ENCODE data around the gene PRDX1. TPM values are rescaled to one million over a fixed set of nuclear protein-coding genes. Genes with fewer than 3 reads are reported as not detected.
"Not testable (repeated sequence)": the region's sequence is repeated elsewhere in the genome, so short reads cannot be mapped to it uniquely, and the experiment has no call there.

The PRDX1 gene
- total and polyA plus RNA-seq, 2 of the 8 experiments (the other 6 are each of a cell fraction or from before 2014, with no cell fraction given) = 1,165 to 1,418 TPM

DNA sequence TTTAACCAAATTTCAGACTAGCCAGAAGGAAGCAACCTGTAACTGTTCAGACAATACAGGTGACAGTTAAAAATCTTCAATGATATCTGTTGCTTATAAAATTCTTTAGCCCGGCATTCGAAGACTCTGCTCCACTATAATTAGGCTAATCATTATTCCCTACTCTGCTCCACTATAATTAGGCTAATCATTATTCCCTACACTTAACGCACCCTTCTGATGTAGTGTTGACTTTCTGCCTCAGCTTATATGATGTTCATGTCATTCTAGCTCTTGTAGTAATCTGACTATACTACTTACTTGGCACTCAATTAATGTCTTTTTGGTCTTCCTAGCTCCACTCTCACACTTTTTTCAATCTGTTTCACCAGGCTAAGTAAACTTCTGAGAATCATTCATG lies 44.0 kb downstream of the PRDX1 start (continued):
- TF ChIP-seq POU5F1 (IDR thresholded peaks at IDR 0.05; ENCODE audit: low read depth, low read length) = no peak
- TF ChIP-seq KDM4A (IDR thresholded peaks at IDR 0.05; ENCODE audit: low read depth, low read length, severe bottlenecking) = no peak
- no peak for TF ChIP-seq SP1 (IDR thresholded peaks at IDR 0.05; ENCODE audit: low read depth, low read length)
- no peak for TF ChIP-seq SIN3A (conservative IDR thresholded peaks at IDR 0.05 in 1 of 2, IDR thresholded peaks at IDR 0.05 in 1 of 2; ENCODE audit: low read depth in 1 of 2, low read length in 2 of 2)
- no peak for TF ChIP-seq BRCA1 (IDR thresholded peaks at IDR 0.05; ENCODE audit: low read depth, low read length)
- no peak for TF ChIP-seq ZNF274 (IDR thresholded peaks at IDR 0.05; ENCODE audit: borderline replicate concordance, extremely low read depth, low read length)

DNA sequence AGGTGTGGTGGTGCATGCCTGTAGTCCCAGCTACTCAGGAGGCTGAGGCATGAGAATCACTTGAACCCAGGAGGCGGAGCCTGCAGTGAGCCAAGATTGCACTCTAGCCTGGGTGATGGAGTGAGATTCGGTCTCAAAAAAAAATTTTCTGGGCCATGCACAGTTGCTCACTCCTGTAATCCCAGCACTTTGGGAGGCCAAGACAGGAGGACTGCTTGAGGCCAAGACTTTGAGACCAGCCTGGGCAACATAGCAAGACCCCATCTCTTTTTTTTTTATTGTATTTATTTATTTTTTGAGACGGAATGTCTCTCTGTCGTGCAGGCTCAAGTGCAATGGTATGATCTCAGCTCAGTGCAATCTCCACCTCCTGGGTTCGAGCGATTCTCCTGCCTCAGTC lies 47.5 kb downstream of the PRDX1 start:
- not testable (repeated sequence) for H3K23ac ChIP-seq (ENCODE audit: insufficient read length); H2BK12ac ChIP-seq (ENCODE audit: low read depth, low read length); H3K79me1 ChIP-seq (ENCODE audit: low read depth, low read length); H3K56ac ChIP-seq (replicated peaks; ENCODE audit: insufficient read length, low read depth, low read length); H2AK5ac ChIP-seq (ENCODE audit: low read depth, low read length); H3K4me3 ChIP-seq (ENCODE audit: extremely low read depth in 1 of 4, insufficient read depth in 2 of 4, low read depth in 3 of 4, low read length in 4 of 4); H3K18ac ChIP-seq (ENCODE audit: extremely low read depth, low read length); H3K79me2 ChIP-seq (ENCODE audit: control insufficient read depth in 1 of 2, insufficient read depth in 2 of 2, low read length in 2 of 2); H3K36me3 ChIP-seq (ENCODE audit: control insufficient read depth in 2 of 4, insufficient read depth in 4 of 4, low read length in 3 of 4); H3K4ac ChIP-seq (replicated peaks; ENCODE audit: insufficient read length, low read depth, low read length); H3K4me2 ChIP-seq (ENCODE audit: insufficient read depth in 1 of 2, low read depth in 2 of 2, low read length in 2 of 2); H2BK20ac ChIP-seq (ENCODE audit: low read length); H3K23me2 ChIP-seq (ENCODE audit: low read depth, low read length); H2BK120ac ChIP-seq (replicated peaks; ENCODE audit: low read depth, low read length); H3K9me3 ChIP-seq (ENCODE audit: insufficient read depth in 2 of 2, low read depth in 1 of 2, low read length in 1 of 2); H3K9ac ChIP-seq (replicated peaks in 1 of 4; ENCODE audit: extremely low read depth in 1 of 4, low read depth in 3 of 4, low read length in 3 of 4); H2BK15ac ChIP-seq (ENCODE audit: low read length); FAIRE-seq; H3K27me3 ChIP-seq (replicated peaks in 1 of 4; ENCODE audit: control insufficient read depth in 3 of 4, extremely low read depth in 1 of 4, insufficient read depth in 3 of 4, low read length in 3 of 4); H3K4me1 ChIP-seq (replicated peaks in 1 of 4; ENCODE audit: control insufficient read depth in 3 of 4, insufficient read depth in 4 of 4, low read length in 3 of 4); H3K14ac ChIP-seq (ENCODE audit: insufficient read length); H4K8ac ChIP-seq (ENCODE audit: extremely low read depth, insufficient read depth, low read length); H4K20me1 ChIP-seq (replicated peaks in 1 of 2; ENCODE audit: control insufficient read depth in 1 of 2, insufficient read depth in 2 of 2, low read length in 2 of 2); H3K27ac ChIP-seq (ENCODE audit: low read depth, low read length); H4K91ac ChIP-seq (replicated peaks; ENCODE audit: insufficient read length, low read length); H2AFZ ChIP-seq (ENCODE audit: low read length); DNase-seq (ENCODE audit: low read depth in 1 of 2, low spot score in 2 of 2); H2BK5ac ChIP-seq (ENCODE audit: low read depth, low read length); H4K5ac ChIP-seq (ENCODE audit: insufficient read length, low read depth, low read length)
- ChIA-PET CTCF (ENCODE audit: partially characterized antibody) (interaction anchor here (0.5 to 1.3 kb wide), 2 partner anchors 114 to 133 kb away, joined by 4 to 5 read pairs; no protein-coding TSS in a partner anchor), POLR2A (ENCODE audit: partially characterized antibody) (interaction anchor here (0.9 kb wide), 1 partner anchor 48 kb away, joined by 3 read pairs; the partner anchor contains the start of gene PRDX1)
- WGBS, 2 experiments (ENCODE audit: extremely low coverage in 1 of 2, insufficient coverage in 1 of 2, insufficient read length in 1 of 2, insufficient replicate concordance in 2 of 2, low coverage in 1 of 2, low lambda C conversion rate in 2 of 2, missing lambda C conversion rate in 1 of 2) = 92% methylated on average over 6 of the region's 6 CpGs; no CpG with 5 or more reads in 1 of the 2 experiments

Data from H1 (cell line).